ENCODE results near the gene SH3RF2. TPM values are rescaled to one million over a fixed set of nuclear protein-coding genes. Genes with fewer than 3 reads are reported as not detected.

The SH3RF2 gene
- total RNA-seq = 10.9 and 18.6 TPM in 2 replicates

DNA sequence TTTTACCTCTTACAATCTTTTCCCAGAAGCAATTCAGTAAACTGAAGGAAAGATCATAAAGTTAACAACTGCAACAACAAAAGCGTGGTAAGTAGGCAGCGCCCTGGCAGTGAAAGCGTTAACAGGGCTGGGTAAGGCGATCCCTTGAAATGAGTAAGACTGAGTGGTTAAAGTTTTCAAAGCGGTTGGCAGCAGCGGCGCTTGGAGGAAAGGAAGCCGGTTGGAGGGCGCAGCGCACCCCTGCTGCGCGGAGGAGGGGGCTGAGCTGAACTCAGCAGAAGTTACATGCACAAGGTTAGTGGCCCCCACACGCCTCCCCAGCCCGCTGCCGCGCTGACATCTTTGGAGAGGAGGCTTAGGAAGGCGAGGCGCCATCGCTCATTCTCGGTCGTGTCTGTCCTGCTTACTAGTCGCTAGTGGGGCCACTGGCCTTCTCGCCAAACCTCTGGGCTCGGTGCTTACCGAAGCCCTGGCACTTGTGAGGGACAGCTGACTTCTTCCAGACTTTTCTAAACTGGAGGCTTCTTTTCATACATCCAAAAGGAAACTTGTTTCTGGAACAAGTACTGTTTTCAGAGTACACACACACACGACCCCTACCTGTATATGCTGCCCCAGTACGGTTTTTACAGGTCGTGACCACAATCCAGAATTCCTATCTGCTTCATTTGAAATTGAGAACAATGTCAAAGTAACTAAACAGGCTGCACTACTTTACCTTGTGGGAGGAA lies at the start of gene SH3RF2:
Gene SH3RF2, plus strand, starts transcription at position 178 of the 731 bp plus-strand sequence. CDS start 1,351 bp downstream, outside the sequence.

GRCh38 chr5:146105477-146105876 lies 169.1 kb downstream of the SH3RF2 start, which contains the start of gene PLAC8L1:
Gene PLAC8L1, minus strand, starts transcription at chr5:146105577. Its CDS starts 1,266 bp downstream, at chr5:146104311.

Other genes starting within 250 kb of the SH3RF2 start
- 19.6 and 39.0 TPM in 2 replicates for gene PRELID2, start 101.2 kb upstream of the SH3RF2 start, total RNA-seq
- not detected in 2 replicates for gene GRXCR2, start 63.6 kb upstream of the SH3RF2 start, total RNA-seq
- 0.43 TPM in 1 of 2 replicates, not detected in the other for gene PLAC8L1, start 169.0 kb downstream of the SH3RF2 start, total RNA-seq
- gene LARS1, start 246.1 kb downstream of the SH3RF2 start, total RNA-seq = 139 and 172 TPM in 2 replicates